ENCODE measurements around the gene CABLES2. TPM values are rescaled to one million over a fixed set of nuclear protein-coding genes. Genes with fewer than 3 reads are reported as not detected.
A peak's percentile ranks its signal among the peaks of the same experiment; 100 is the strongest.

The CABLES2 gene
- total and polyA plus RNA-seq, 4 donors: 1.8 to 4.2 (median 2.5) TPM

DNA sequence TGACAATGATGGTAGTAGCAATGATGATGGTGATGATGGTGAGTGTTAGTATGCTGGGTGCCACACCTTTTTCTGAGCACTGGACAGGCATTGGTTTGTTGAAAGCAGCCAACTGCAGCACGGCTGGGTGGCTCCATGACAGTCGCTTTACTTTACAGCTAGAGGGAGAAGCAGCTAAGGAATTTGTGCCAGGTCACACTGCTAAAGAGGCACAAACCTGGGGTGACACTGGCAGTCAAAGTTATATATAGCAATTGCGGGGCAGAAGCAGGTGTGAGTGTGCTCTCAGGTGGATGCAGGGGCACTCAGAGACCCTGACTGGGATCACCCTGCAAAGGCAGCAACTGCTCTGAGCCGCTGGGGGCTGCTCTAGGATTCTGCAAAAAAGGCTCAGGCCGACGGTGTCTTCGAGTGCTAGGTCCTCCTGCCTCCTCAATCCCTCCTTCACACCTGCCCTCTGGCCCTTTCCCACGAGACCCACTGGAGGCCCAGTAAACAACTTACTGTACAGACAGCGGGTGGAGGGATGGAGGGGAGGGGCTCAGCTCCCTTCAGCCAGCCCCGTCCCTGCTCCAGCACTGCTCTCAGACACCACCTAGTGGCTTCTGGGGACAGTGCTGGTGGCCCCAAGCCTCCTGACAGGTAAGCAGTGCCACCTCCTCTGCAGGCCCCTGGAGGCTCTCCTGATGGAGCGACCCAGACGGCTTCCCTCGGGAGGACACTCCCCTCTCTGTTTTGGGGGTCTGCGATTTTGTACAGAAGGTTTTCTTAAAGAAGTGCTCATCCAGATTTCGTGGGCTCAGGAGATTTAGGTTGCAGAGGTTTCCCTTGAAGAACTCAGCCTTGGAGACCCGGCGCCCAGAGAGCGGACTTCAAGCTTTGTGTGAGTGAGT lies 24.5 kb downstream of the CABLES2 start:
- 33% methylated on average over 18 of the region's 18 CpGs for WGBS, 2 donors

GRCh38 chr20:62381842-62382241 lies 25.2 kb downstream of the CABLES2 start:
- H3K27me3 ChIP-seq (ENCODE audit: control insufficient read depth in 1 of 2, insufficient read depth in 2 of 2, low read length in 1 of 2): no peaks in the 10 kb centered on the region
- DNase-seq: no peak
- H3K4me1 ChIP-seq (ENCODE audit: control insufficient read depth in 1 of 2, insufficient read depth in 2 of 2, low read length in 2 of 2): no peaks in the 10 kb centered on the region
- no peaks in the 10 kb centered on the region for H3K9me3 ChIP-seq (ENCODE audit: control insufficient read depth, low read length)
- ATAC-seq (ENCODE audit: low FRiP score): no peak
- 97% methylated on average over 6 of the region's 6 CpGs for WGBS, 2 donors
- no peaks in the 10 kb centered on the region for H3K36me3 ChIP-seq (ENCODE audit: control insufficient read depth in 1 of 2, insufficient read depth in 2 of 2, low read length in 1 of 2)
- intact Hi-C loops (cut with DNase I): loop anchor here (2.0 to 5.0 kb wide), 3 partner anchors 40 to 81 kb away; partner anchors contain the start of gene ADRM1 (in 1 of the 2)
- no peak overlapping the region for H3K27ac ChIP-seq (ENCODE audit: low read depth in 1 of 2, low read length in 2 of 2)
- H3K4me3 ChIP-seq (ENCODE audit: low read length in 2 of 2): no peak overlapping the region

More for the DNA sequence above, 24.5 kb downstream of the CABLES2 start:
- Histone ChIP-seq H3K4me1 (ENCODE audit: control insufficient read depth in 1 of 2, insufficient read depth in 2 of 2, low read length in 2 of 2) (no peaks in the 10 kb centered on the region), H3K9me3 (ENCODE audit: control insufficient read depth, low read length) (no peaks in the 10 kb centered on the region), H3K27ac (ENCODE audit: low read depth in 1 of 2, low read length in 2 of 2) (no peak overlapping the region), H3K4me3 (ENCODE audit: low read length in 2 of 2) (no peak overlapping the region), H3K36me3 (ENCODE audit: control insufficient read depth in 1 of 2, insufficient read depth in 2 of 2, low read length in 1 of 2) (no peaks in the 10 kb centered on the region), H3K27me3 (ENCODE audit: control insufficient read depth in 1 of 2, insufficient read depth in 2 of 2, low read length in 1 of 2) (no peaks in the 10 kb centered on the region)
- DNase-seq (peak; percentile 73 to 89), ATAC-seq (ENCODE audit: low FRiP score) (peak; percentile 75)
- intact Hi-C loops (cut with DNase I): loop anchor here (2.0 to 5.0 kb wide), 3 partner anchors 40 to 82 kb away; partner anchors contain the start of gene ADRM1 (in 1 of the 2)

GRCh38 chr20:62381202-62381797 lies 25.8 kb downstream of the CABLES2 start:
- Histone ChIP-seq H3K4me1 (ENCODE audit: control insufficient read depth in 1 of 2, insufficient read depth in 2 of 2, low read length in 2 of 2) (no peaks in the 10 kb centered on the region), H3K36me3 (ENCODE audit: control insufficient read depth in 1 of 2, insufficient read depth in 2 of 2, low read length in 1 of 2) (no peaks in the 10 kb centered on the region), H3K9me3 (ENCODE audit: control insufficient read depth, low read length) (no peaks in the 10 kb centered on the region), H3K4me3 (ENCODE audit: low read length in 2 of 2) (no peak overlapping the region), H3K27me3 (ENCODE audit: control insufficient read depth in 1 of 2, insufficient read depth in 2 of 2, low read length in 1 of 2) (no peaks in the 10 kb centered on the region), H3K27ac (ENCODE audit: low read depth in 1 of 2, low read length in 2 of 2) (no peak overlapping the region)
- 73 to 82% methylated on average over 16 of the region's 16 CpGs for WGBS, 2 donors
- intact Hi-C loops (cut with DNase I): loop anchor here in 1 of 2 donors (5.0 kb wide), 1 partner anchor 39 kb away; no protein-coding TSS in a partner anchor
- DNase-seq (no peak), ATAC-seq (ENCODE audit: low FRiP score) (no peak)

DNA sequence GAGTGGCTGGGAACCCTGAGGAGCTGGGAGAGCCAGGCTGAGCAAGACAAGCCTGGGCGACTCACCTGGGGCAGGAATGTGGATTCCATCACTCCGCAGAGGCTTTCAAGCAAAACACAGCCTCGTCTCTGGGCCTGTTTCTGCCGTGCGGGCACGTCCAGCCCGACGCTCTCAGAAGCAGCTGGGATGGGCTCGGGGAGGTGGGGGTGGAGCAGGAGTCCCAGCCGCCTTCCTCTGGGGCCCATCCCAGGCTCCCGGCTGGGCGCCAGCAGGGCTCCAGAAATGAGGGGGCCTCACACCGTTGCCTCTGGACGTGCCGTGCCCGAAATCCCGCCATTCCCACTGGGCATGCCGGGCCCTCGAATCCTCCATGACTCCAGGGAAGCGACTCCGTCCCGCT lies 28.9 kb downstream of the CABLES2 start:
- 47 to 50% methylated on average over 19 to 22 of the region's 22 CpGs for WGBS, 2 donors
- H3K4me3 ChIP-seq (ENCODE audit: low read length in 2 of 2): no peak overlapping the region
- no peaks in the 10 kb centered on the region for H3K36me3 ChIP-seq (ENCODE audit: control insufficient read depth in 1 of 2, insufficient read depth in 2 of 2, low read length in 1 of 2)
- H3K27me3 ChIP-seq (ENCODE audit: control insufficient read depth in 1 of 2, insufficient read depth in 2 of 2, low read length in 1 of 2): no peaks in the 10 kb centered on the region
- ATAC-seq (ENCODE audit: low FRiP score) (no peak), DNase-seq (no peak)
- intact Hi-C loops (cut with DNase I): loop anchor here in 1 of 2 donors (10.0 kb wide), 1 partner anchor 193 kb away; the partner anchor contains the start of gene MTG2
- H3K4me1 ChIP-seq (ENCODE audit: control insufficient read depth in 1 of 2, insufficient read depth in 2 of 2, low read length in 2 of 2): no peaks in the 10 kb centered on the region
- no peaks in the 10 kb centered on the region for H3K9me3 ChIP-seq (ENCODE audit: control insufficient read depth, low read length)
- no peak overlapping the region for H3K27ac ChIP-seq (ENCODE audit: low read depth in 1 of 2, low read length in 2 of 2)

- Histone ChIP-seq H3K27me3 (ENCODE audit: control insufficient read depth in 1 of 2, insufficient read depth in 2 of 2, low read length in 1 of 2) (no peaks in the 10 kb centered on the region), H3K9me3 (ENCODE audit: control insufficient read depth, low read length) (no peaks in the 10 kb centered on the region), H3K4me1 (ENCODE audit: control insufficient read depth in 1 of 2, insufficient read depth in 2 of 2, low read length in 2 of 2) (no peaks in the 10 kb centered on the region), H3K36me3 (ENCODE audit: control insufficient read depth in 1 of 2, insufficient read depth in 2 of 2, low read length in 1 of 2) (no peaks in the 10 kb centered on the region), H3K27ac (ENCODE audit: low read depth in 1 of 2, low read length in 2 of 2) (no peak overlapping the region), H3K4me3 (ENCODE audit: low read length in 2 of 2) (no peak overlapping the region)
- intact Hi-C loops (cut with DNase I): loop anchor here in 1 of 2 donors (2.0 to 10.0 kb wide), 2 partner anchors 25 to 193 kb away; partner anchors contain the start of gene MTG2
- WGBS, 2 donors: 17 to 18% methylated on average over 11 to 15 of the region's 15 CpGs
- ATAC-seq (ENCODE audit: low FRiP score) (peak; percentile 47), DNase-seq (peak in 1 of 2 donors; percentile 89)
These were observed 29.4 kb downstream of the CABLES2 start for GRCh38 chr20:62377615-62378178.

GRCh38 chr20:62377064-62377461 lies 30.0 kb downstream of the CABLES2 start:
- Histone ChIP-seq H3K4me1 (ENCODE audit: control insufficient read depth in 1 of 2, insufficient read depth in 2 of 2, low read length in 2 of 2) (no peaks in the 10 kb centered on the region), H3K4me3 (ENCODE audit: low read length in 2 of 2) (no peak overlapping the region), H3K9me3 (ENCODE audit: control insufficient read depth, low read length) (no peaks in the 10 kb centered on the region), H3K36me3 (ENCODE audit: control insufficient read depth in 1 of 2, insufficient read depth in 2 of 2, low read length in 1 of 2) (no peaks in the 10 kb centered on the region), H3K27me3 (ENCODE audit: control insufficient read depth in 1 of 2, insufficient read depth in 2 of 2, low read length in 1 of 2) (no peaks in the 10 kb centered on the region), H3K27ac (ENCODE audit: low read depth in 1 of 2, low read length in 2 of 2) (peak overlapping the region in 1 of 2 donors; percentile 46)
- DNase-seq (no peak), ATAC-seq (ENCODE audit: low FRiP score) (no peak)
- WGBS, 2 donors: 57 to 59% methylated on average over 17 of the region's 17 CpGs
- intact Hi-C loops (cut with DNase I): loop anchor here in 1 of 2 donors (2.0 to 10.0 kb wide), 2 partner anchors 24 to 192 kb away; partner anchors contain the start of gene MTG2

DNA sequence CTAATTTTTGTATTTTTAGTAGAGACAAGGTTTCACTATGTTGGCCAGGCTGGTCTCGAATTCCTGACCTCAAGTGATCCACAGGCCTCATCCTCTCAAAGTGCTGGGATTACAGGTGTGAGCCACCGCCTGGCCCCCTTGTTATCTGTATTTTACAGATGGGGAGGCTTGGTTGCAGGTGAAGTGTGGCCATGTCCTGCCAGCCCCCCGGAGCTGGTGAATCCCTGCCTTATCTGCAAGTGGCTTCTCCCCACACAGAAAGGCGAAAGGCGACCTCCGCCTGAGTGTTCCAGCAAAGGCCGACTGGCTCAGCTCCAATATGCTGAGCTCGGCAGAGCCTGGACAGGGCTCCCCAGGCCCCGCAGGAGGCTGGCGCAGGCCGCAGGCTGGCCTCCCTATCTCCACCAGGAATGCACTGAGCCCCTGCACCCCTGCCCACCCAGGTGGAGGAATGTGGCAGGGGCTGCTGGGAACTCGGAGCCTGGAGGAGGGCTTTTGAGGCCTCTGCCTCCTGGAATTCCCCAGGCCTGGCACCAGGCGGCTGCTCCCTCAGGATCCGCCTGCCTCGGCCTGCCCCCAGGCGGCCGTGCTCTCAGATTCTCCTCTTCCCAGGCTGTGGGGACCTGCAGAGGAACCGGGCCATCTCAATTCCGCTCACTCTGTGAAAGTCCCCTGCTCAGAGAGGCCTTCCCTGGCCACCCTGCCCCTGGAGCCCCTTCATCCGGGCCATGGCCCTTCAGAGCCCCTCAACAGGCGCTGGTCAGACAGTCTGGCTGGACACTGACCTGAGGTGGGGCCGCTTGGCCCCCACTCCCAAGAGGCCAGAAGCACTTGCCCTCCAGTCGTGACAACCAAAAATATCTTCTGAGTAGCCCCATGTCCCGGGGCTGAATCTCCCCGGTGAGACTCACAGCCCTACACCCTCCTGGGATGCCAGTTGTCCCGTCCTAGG lies 30.7 kb downstream of the CABLES2 start:
- Histone ChIP-seq H3K9me3 (ENCODE audit: control insufficient read depth, low read length) (no peaks in the 10 kb centered on the region), H3K36me3 (ENCODE audit: control insufficient read depth in 1 of 2, insufficient read depth in 2 of 2, low read length in 1 of 2) (no peaks in the 10 kb centered on the region), H3K4me3 (ENCODE audit: low read length in 2 of 2) (no peak overlapping the region), H3K27me3 (ENCODE audit: control insufficient read depth in 1 of 2, insufficient read depth in 2 of 2, low read length in 1 of 2) (no peaks in the 10 kb centered on the region), H3K4me1 (ENCODE audit: control insufficient read depth in 1 of 2, insufficient read depth in 2 of 2, low read length in 2 of 2) (no peaks in the 10 kb centered on the region), H3K27ac (ENCODE audit: low read depth in 1 of 2, low read length in 2 of 2) (peak overlapping the region in 1 of 2 donors; percentile 70)
- ATAC-seq (ENCODE audit: low FRiP score) (peak; percentile 75), DNase-seq (peak in 1 of 2 donors; percentile 80)
- 19 to 21% methylated on average over 25 to 26 of the region's 26 CpGs for WGBS, 2 donors
- intact Hi-C loops (cut with DNase I): loop anchor here in 1 of 2 donors (2.0 to 10.0 kb wide), 2 partner anchors 24 to 192 kb away; partner anchors contain the start of gene MTG2
